VCaP (cell line): ENCODE results near the gene C3orf22.
A peak's percentile ranks its signal among the peaks of the same experiment; 100 is the strongest.

Source experiments
- H3K27ac ChIP-seq: fragments of 450-650 bp; 2 replicates; pipeline ENCODE4 v1.5.1; 2017
- TF ChIP-seq, protein P1 (sequence below): fragments of 450-650 bp; conservative IDR thresholded peaks from 2 replicates; pipeline ENCODE4 v1.5.1; 2017; ENCODE audit warnings: mild to moderate bottlenecking, moderate library complexity

C3orf22 gene

DNA sequence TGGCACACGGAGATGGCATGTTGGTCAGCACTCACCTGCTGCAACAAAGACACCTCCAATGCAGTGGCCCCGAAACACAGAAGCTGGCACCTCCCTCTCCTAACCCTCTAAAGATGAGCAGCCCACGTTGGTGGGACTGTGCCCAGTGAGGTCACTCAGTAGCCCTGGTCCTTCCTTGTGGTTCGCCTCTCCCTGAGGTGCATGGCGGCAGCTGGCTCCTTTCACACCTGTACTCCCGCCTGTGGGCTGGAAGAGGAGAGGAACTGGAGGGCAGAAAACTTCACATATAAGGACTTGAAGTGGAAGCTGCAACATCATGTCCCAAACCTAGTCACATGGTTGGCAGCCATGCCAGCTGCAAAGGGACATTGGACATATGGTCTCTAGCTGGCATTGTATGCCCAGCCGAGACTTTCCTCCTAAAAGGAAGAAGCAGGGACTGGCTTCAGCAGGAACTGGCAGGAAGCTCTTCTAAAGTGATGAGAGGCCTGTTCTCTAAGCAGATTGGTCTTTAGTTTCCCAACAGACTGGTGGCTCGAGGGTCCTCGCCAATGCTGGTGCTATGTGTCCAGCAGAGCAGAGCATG is 10.8 kb upstream of the C3orf22 start:
- TF ChIP-seq, protein P1, sequence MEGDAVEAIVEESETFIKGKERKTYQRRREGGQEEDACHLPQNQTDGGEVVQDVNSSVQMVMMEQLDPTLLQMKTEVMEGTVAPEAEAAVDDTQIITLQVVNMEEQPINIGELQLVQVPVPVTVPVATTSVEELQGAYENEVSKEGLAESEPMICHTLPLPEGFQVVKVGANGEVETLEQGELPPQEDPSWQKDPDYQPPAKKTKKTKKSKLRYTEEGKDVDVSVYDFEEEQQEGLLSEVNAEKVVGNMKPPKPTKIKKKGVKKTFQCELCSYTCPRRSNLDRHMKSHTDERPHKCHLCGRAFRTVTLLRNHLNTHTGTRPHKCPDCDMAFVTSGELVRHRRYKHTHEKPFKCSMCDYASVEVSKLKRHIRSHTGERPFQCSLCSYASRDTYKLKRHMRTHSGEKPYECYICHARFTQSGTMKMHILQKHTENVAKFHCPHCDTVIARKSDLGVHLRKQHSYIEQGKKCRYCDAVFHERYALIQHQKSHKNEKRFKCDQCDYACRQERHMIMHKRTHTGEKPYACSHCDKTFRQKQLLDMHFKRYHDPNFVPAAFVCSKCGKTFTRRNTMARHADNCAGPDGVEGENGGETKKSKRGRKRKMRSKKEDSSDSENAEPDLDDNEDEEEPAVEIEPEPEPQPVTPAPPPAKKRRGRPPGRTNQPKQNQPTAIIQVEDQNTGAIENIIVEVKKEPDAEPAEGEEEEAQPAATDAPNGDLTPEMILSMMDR = no peak

DNA sequence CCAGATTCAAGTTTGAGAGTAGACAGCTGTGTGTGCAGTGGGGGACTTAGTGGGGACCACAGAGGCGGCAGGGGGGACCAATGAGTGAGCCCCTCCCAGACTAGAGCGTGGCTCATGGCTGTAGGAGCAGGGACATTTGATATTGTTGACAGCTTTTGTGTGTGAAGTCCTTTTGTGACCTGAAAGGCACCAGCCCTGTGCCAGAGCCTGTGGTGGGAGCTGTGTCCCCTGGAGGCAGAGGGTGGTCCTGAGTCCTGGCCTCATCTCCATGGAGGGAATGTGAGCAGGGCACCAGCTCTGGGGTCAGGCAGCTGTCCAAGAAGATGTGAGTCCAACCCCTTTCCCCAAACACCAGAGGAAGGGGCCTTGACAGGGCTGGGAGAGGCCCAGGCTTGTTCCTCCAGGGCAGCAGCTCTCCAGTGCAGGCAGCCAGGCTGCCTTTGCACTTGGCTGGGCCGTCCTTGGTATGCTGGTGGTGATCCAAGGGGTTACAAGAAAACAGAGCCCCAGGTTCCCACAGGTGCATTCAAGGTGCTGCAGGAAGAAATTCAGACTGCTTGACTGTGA is 10.1 kb upstream of the C3orf22 start:
- TF ChIP-seq, protein P1 = no peak

More for the DNA sequence above, 10.8 kb upstream of the C3orf22 start:
- no peak overlapping the region for H3K27ac ChIP-seq

DNA sequence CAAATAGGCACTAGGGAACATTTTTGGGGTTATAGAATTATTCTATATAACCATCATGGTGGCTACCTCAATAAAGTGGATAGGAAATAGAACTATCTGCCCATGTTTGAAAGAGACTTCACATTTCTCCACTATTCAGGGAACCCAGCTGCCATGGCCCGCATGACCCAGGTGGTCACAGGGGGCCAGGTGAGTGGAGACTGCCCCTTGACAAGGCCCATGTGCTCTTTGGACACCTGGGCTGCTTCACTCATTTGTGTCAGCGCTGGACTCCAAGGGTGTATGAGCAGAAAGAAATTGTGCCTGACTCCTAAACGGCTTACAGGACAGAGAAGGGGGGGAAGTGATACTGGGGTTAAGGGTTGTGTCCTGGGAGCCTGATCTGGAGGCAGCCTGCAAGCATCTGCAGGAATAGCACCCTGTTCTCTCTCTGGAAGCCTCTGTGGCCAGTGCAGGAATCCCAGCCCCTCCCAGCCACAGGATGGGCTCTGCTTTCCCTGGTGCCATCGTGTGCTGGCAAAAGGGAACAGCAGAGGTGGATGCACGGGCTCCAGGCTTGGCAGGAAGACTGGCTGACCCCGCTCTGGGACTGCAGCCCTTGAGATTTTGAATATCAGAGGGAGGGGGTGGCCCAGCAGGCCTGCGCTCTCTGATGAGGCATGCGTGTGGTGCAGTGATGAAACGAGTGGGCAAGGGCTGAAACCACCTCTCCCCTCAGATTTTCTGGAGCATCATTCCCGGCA is 9.1 kb upstream of the C3orf22 start:
- H3K27ac ChIP-seq = no peak overlapping the region
- TF ChIP-seq, protein P1 = peak; percentile 63

More for the DNA sequence above, 10.1 kb upstream of the C3orf22 start:
- H3K27ac ChIP-seq = no peak overlapping the region

DNA sequence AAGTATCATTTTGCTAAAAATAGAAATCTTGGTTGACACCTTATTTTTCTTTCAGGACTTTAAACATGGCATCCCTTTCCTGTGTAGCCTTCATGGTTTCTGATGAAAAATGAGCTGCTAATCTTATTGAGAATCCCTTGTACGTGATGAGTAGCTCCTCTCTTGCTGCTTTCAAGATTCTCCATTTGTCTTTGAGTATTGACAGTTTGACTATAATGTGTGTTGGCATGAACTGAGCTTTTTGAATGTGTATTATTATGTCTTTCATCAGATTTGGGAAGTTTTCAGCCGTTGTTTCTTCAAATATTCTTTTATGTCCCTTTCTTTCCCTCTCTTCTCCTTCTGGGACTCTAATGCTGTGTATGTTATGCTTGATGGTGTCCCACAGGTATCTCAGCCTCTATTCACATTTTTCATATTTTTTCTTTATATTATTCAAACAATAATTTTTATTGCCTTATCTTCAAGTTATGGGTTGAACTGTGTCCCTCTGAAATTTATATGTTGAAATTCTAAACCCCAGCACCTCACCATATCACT is 4.1 kb upstream of the C3orf22 start:
- TF ChIP-seq, protein P1 = no peak
- no peak overlapping the region for H3K27ac ChIP-seq

DNA sequence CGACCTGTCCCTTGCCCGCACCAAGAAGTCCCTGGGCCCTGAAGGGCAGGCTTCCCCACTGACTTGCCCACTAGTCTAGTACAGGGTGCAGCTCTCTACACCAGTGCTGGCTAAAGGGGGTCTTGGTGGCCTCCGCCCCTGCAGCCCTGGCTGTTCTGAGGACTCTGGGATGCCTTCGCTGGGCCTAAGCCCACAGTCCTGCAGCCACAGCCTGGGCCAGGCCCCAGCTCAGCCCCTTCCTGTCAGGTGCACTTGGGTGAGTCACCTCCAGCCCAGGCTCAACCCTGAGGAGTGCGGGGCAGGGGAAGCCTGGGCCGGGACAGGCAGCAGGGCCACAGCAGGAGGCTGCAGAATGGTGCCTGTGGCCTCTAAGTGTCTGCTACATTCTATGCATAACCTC is 971 bp downstream of the C3orf22 start:
- TF ChIP-seq, protein P1 = no peak
- H3K27ac ChIP-seq = no peak overlapping the region

DNA sequence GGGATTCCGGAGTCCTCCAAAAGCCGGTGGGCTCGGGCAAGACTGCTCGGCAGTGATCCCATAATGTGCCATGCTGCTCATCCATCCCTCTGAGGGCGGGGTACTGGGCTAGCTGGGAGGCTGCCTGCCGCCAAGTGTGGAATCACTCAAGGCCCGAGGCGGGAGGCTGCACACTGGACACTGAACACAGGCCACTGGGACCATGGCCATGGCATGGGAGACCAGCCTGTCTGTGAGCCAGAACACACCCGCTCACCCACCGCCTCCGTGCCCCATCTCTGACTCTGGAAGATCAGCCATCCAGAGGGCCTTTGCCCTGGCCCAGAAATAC is 1.4 kb downstream of the C3orf22 start:
- TF ChIP-seq, protein P1 = no peak
- no peak overlapping the region for H3K27ac ChIP-seq

DNA sequence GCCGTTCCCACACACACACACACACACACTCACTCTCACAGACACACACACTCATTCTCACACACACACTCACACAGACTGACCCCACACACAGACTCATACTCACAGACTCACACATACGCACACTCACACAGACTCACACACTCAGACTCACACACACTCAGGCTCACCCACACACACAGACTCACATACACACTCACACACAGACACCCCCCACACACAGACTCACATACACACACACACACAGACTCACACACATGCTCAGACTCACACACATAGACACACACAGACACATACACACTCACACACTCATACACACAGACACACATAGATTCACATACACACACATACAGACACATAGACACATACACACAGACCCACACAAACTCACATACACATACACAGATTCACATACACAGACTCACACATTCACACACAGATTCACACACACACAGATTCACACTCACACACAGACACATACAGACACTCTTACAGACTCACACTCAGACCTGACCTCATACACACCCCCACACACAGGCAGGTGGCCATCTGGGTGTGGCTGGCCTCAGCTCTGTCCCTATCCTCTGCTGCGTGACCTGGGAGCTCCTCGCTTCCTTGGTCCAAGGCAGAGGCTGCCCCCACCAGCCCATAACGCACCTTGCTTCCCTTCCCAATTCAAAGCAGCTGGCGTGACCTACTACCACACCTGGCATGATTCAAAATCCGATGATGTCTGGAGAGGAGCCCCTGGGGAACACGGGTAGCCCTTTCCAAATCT is 1.9 kb downstream of the C3orf22 start:
- TF ChIP-seq, protein P1 = no peak
- no peak overlapping the region for H3K27ac ChIP-seq
